Astrocyte (in vitro differentiated cells and primary cell): Measurements from ENCODE around the gene CTIF. TPM values are rescaled to one million over a fixed set of nuclear protein-coding genes. Genes with fewer than 3 reads are reported as not detected.
"Not testable (repeated sequence)": the region's sequence is repeated elsewhere in the genome, so short reads cannot be mapped to it uniquely, and the experiment has no call there.

Experiments
- DNase-seq: peaks from one replicate; pipeline ENCODE4 v3.0.0-alpha.2; 2010; ENCODE audit warnings: low read depth
- FAIRE-seq: peaks from 2 replicates; lab custom pipeline; 2011; peaks lifted over from hg19 to GRCh38; lab: Jason Lieb, UNC
- H2AFZ ChIP-seq: 2 replicates; pipeline ENCODE4 v1.6.0; 2012; ENCODE audit warnings: low read depth, low read length, inconsistent platforms
- H3K27ac ChIP-seq: 2 replicates; pipeline ENCODE4 v1.5.1; 2011; ENCODE audit warnings: low read depth, low read length, inconsistent platforms
- H3K27me3 ChIP-seq: 2 replicates; pipeline ENCODE4 v1.6.0; 2011; ENCODE audit warnings: low read length, inconsistent platforms; ENCODE audit not compliant: insufficient read depth
- H3K36me3 ChIP-seq: 2 replicates; pipeline ENCODE4 v1.5.1; 2011; ENCODE audit warnings: low read length, inconsistent platforms; ENCODE audit not compliant: insufficient read depth
- H3K4me1 ChIP-seq: 2 replicates; pipeline ENCODE4 v1.5.1; 2011; ENCODE audit warnings: low read length, inconsistent platforms; ENCODE audit not compliant: insufficient read depth
- H3K4me2 ChIP-seq: 2 replicates; pipeline ENCODE4 v1.6.0; 2012; ENCODE audit warnings: low read length, inconsistent platforms
- H3K4me3 ChIP-seq: 2 replicates; pipeline ENCODE4 v1.5.1; 2011; ENCODE audit warnings: low read depth, mild to moderate bottlenecking, low read length, inconsistent platforms; ENCODE audit not compliant: insufficient read depth
- H3K79me2 ChIP-seq: 2 replicates; pipeline ENCODE4 v1.6.0; 2012; ENCODE audit warnings: mild to moderate bottlenecking, low read length, inconsistent platforms; ENCODE audit not compliant: insufficient read depth
- H3K9ac ChIP-seq: 2 replicates; pipeline ENCODE4 v1.6.0; 2012; ENCODE audit warnings: mild to moderate bottlenecking, low read length, inconsistent platforms
- H3K9me3 ChIP-seq: 2 replicates; pipeline ENCODE4 v1.5.1; 2012; ENCODE audit warnings: low read depth, mild to moderate bottlenecking, low read length, inconsistent platforms; ENCODE audit not compliant: insufficient read depth
- H4K20me1 ChIP-seq: 2 replicates; pipeline ENCODE4 v1.6.0; 2012; ENCODE audit warnings: low read length, inconsistent platforms; ENCODE audit not compliant: insufficient read depth
- H3K27ac Mint-ChIP-seq: one replicate; pipeline ENCODE4 v1.8.0; 2021; ENCODE audit warnings: mild to moderate bottlenecking, mixed read lengths; ENCODE audit not compliant: unreplicated experiment
- H3K27me3 Mint-ChIP-seq: one replicate; pipeline ENCODE4 v1.8.0; 2021; ENCODE audit warnings: low read depth, mixed read lengths; ENCODE audit not compliant: unreplicated experiment
- H3K36me3 Mint-ChIP-seq: one replicate; pipeline ENCODE4 v1.8.0; 2021; ENCODE audit warnings: low read depth, mixed read lengths; ENCODE audit not compliant: unreplicated experiment
- H3K4me1 Mint-ChIP-seq: one replicate; pipeline ENCODE4 v1.8.0; 2021; ENCODE audit warnings: low read depth, mixed read lengths; ENCODE audit not compliant: unreplicated experiment
- H3K4me3 Mint-ChIP-seq: one replicate; pipeline ENCODE4 v1.8.0; 2021; ENCODE audit warnings: mild to moderate bottlenecking, moderate library complexity, mixed read lengths; ENCODE audit not compliant: unreplicated experiment
- H3K9me3 Mint-ChIP-seq: one replicate; pipeline ENCODE4 v1.8.0; 2021; ENCODE audit warnings: mild to moderate bottlenecking, mixed read lengths; ENCODE audit not compliant: unreplicated experiment
- EZH2 ChIP-seq: IDR thresholded peaks from 2 replicates; pipeline ENCODE4 v1.6.1; 2012; ENCODE audit warnings: mild to moderate bottlenecking, low read length, inconsistent platforms; ENCODE audit not compliant: insufficient read depth
- total RNA-seq: library from RNA; stranded (reverse); gene quantifications from 2 replicates; pipeline ENCODE4 v1.2.1, GENCODE V29; 2021
- TF ChIP-seq, protein P1 (sequence below): IDR thresholded peaks from 2 replicates; pipeline ENCODE4 v1.5.1; 2011; ENCODE audit warnings: low read depth, mild to moderate bottlenecking, inconsistent platforms, low read length, moderate library complexity; ENCODE audit not compliant: insufficient read depth

Gene CTIF
- total RNA-seq, 1 donor from 2014 or later, result 101 TPM

GRCh38 chr18:48811401-48811800 is 272.6 kb downstream of the CTIF start:
- FAIRE-seq (no peak), DNase-seq (no peak)
- Histone ChIP-seq H3K79me2 (no peaks in the 10 kb centered on the region), H3K4me3 (no peak overlapping the region), H3K27ac (no peak overlapping the region), H3K9ac (no peak overlapping the region), H3K4me1 (peaks cover 7% of the 10 kb centered on the region), H3K36me3 (no peaks in the 10 kb centered on the region), H4K20me1 (peaks cover 6% of the 10 kb centered on the region), H3K9me3 (no peaks in the 10 kb centered on the region), H2AFZ (no peak overlapping the region), H3K4me2 (no peak overlapping the region), H3K27me3 (no peaks in the 10 kb centered on the region)
- TF ChIP-seq EZH2, result no peak
- TF ChIP-seq, protein P1, sequence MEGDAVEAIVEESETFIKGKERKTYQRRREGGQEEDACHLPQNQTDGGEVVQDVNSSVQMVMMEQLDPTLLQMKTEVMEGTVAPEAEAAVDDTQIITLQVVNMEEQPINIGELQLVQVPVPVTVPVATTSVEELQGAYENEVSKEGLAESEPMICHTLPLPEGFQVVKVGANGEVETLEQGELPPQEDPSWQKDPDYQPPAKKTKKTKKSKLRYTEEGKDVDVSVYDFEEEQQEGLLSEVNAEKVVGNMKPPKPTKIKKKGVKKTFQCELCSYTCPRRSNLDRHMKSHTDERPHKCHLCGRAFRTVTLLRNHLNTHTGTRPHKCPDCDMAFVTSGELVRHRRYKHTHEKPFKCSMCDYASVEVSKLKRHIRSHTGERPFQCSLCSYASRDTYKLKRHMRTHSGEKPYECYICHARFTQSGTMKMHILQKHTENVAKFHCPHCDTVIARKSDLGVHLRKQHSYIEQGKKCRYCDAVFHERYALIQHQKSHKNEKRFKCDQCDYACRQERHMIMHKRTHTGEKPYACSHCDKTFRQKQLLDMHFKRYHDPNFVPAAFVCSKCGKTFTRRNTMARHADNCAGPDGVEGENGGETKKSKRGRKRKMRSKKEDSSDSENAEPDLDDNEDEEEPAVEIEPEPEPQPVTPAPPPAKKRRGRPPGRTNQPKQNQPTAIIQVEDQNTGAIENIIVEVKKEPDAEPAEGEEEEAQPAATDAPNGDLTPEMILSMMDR, result no peak
- H3K4me3 Mint-ChIP-seq, result no peak overlapping the region
- H3K4me1 Mint-ChIP-seq, result peaks cover 30% of the 10 kb centered on the region
- no peaks in the 10 kb centered on the region for H3K9me3 Mint-ChIP-seq
- peaks cover 18% of the 10 kb centered on the region for H3K36me3 Mint-ChIP-seq
- no peaks in the 10 kb centered on the region for H3K27me3 Mint-ChIP-seq
- no peak overlapping the region for H3K27ac Mint-ChIP-seq

- FAIRE-seq, H3K4me2 ChIP-seq, H3K27me3 Mint-ChIP-seq, H4K20me1 ChIP-seq, H3K4me3 Mint-ChIP-seq, H3K9me3 Mint-ChIP-seq, DNase-seq, H2AFZ ChIP-seq, H3K4me1 ChIP-seq, H3K27me3 ChIP-seq, H3K9ac ChIP-seq, H3K27ac ChIP-seq, H3K27ac Mint-ChIP-seq, H3K4me3 ChIP-seq, H3K9me3 ChIP-seq, H3K36me3 ChIP-seq, H3K79me2 ChIP-seq: not testable (repeated sequence)
- Mint-ChIP-seq H3K4me1 (peaks cover 24% of the 10 kb centered on the region), H3K36me3 (peaks cover 20% of the 10 kb centered on the region)
Measured at GRCh38 chr18:48811977-48812451, 273.2 kb downstream of the CTIF start.

- H3K27ac Mint-ChIP-seq, result no peak overlapping the region
- no peak overlapping the region for H3K9ac ChIP-seq
Measured at GRCh38 chr18:48813321-48813720, 274.5 kb downstream of the CTIF start.

More at GRCh38 chr18:48813321-48813720, 274.5 kb downstream of the CTIF start:
- Histone ChIP-seq H2AFZ (no peak overlapping the region), H3K4me3 (no peak overlapping the region), H3K36me3 (no peaks in the 10 kb centered on the region), H3K4me1 (peaks cover 7% of the 10 kb centered on the region), H3K27me3 (no peaks in the 10 kb centered on the region), H4K20me1 (peaks cover 6% of the 10 kb centered on the region), H3K4me2 (no peak overlapping the region), H3K9me3 (no peaks in the 10 kb centered on the region), H3K27ac (no peak overlapping the region), H3K79me2 (no peaks in the 10 kb centered on the region)
- FAIRE-seq (no peak), DNase-seq (no peak)
- H3K4me1 Mint-ChIP-seq, result peaks cover 24% of the 10 kb centered on the region
- H3K4me3 Mint-ChIP-seq, result no peak overlapping the region
- H3K36me3 Mint-ChIP-seq, result peaks cover 27% of the 10 kb centered on the region
- no peaks in the 10 kb centered on the region for H3K27me3 Mint-ChIP-seq
- H3K9me3 Mint-ChIP-seq, result no peaks in the 10 kb centered on the region
- TF ChIP-seq EZH2, result no peak
- TF ChIP-seq, protein P1, result no peak
